MCF 10A (cell line): ENCODE results near the gene SNX12. TPM values are rescaled to one million over a fixed set of nuclear protein-coding genes. Genes with fewer than 3 reads are reported as not detected.
"Not testable (repeated sequence)": the region's sequence is repeated elsewhere in the genome, so short reads cannot be mapped to it uniquely, and the experiment has no call there.

ENCODE experiments used
- BruUV-seq: library from RNA; stranded (reverse); fragments of 400-500 nt; replicated peaks from 2 replicates; lab custom pipeline; 2021; lab: Mats Ljungman, UMichigan
- CTCF ChIA-PET: fragments of 300-600 bp; sonication (Branson Sonifier 250); formaldehyde crosslinking; extraction: SDS; loops from one replicate; lab custom pipeline; 2021; ENCODE audit warnings: antibody characterized with exemption, inconsistent platforms; lab: Yijun Ruan, JAX
- POLR2A ChIA-PET: fragments of 300-600, 350-650 bp; sonication (Branson Sonifier 250); formaldehyde crosslinking; extraction: SDS; loops from one replicate; lab custom pipeline; 2020; ENCODE audit warnings: antibody characterized with exemption, inconsistent platforms; lab: Yijun Ruan, JAX
- DNase-seq: peaks from one replicate; pipeline ENCODE4 v3.0.0-alpha.2; 2018; ENCODE audit not compliant: unreplicated experiment
- H3K27ac Mint-ChIP-seq: one replicate; pipeline ENCODE4 v1.8.0; 2022; ENCODE audit warnings: mild to moderate bottlenecking, low read depth, mixed read lengths; ENCODE audit not compliant: unreplicated experiment
- H3K27me3 Mint-ChIP-seq: one replicate; pipeline ENCODE4 v1.8.0; 2022; ENCODE audit warnings: mixed read lengths; ENCODE audit not compliant: insufficient read depth, unreplicated experiment
- H3K36me3 Mint-ChIP-seq: one replicate; pipeline ENCODE4 v1.8.0; 2022; ENCODE audit warnings: mild to moderate bottlenecking, moderate library complexity, mixed read lengths; ENCODE audit not compliant: insufficient read depth, unreplicated experiment
- H3K4me1 Mint-ChIP-seq: one replicate; pipeline ENCODE4 v1.8.0; 2022; ENCODE audit warnings: mixed read lengths; ENCODE audit not compliant: insufficient read depth, unreplicated experiment
- H3K4me3 Mint-ChIP-seq: one replicate; pipeline ENCODE4 v1.8.0; 2022; ENCODE audit warnings: mild to moderate bottlenecking, moderate library complexity, mixed read lengths; ENCODE audit not compliant: unreplicated experiment
- H3K9me3 Mint-ChIP-seq: one replicate; pipeline ENCODE4 v1.8.0; 2022; ENCODE audit warnings: mixed read lengths; ENCODE audit not compliant: unreplicated experiment
- intact Hi-C: fragments of 100-400 bp; cut with micrococcal nuclease; formaldehyde crosslinking; loops from 2 replicates; pipeline ENCODE4 v1.14.1; 2022
- total RNA-seq: library from RNA; stranded (reverse); gene quantifications from 2 replicates; pipeline ENCODE4 v1.2.3, GENCODE V29; 2022
- TF ChIP-seq, protein P1 (sequence below): fragments of 200-600 bp; IDR thresholded peaks from one replicate; pipeline ENCODE4 v1.8.0; 2022; ENCODE audit warnings: antibody characterized with exemption, mild to moderate bottlenecking; ENCODE audit not compliant: unreplicated experiment

The SNX12 gene
- total RNA-seq, 1 experiment from 2014 or later = 67.0 TPM

DNA sequence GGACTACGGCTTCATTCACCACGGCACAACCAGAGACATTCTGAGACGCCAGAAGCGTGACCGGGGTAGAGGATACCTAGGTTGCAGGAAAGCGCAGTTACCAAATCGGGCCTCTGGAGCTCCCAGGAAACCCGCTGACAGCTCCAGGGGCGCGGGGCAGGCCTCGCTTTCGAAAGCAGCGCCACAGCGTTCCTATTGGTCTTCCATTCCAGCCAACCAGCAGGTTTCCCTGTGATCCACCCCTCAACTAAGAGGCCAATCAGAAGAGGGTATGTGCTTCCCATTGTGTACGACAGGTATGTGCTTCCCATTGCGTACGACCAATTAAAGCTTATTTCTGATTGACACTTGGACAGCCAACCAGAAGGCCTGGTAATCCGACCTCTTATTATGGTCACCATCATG, 14.9 kb downstream of the SNX12 start:
- H3K27ac Mint-ChIP-seq = no peak overlapping the region

DNA sequence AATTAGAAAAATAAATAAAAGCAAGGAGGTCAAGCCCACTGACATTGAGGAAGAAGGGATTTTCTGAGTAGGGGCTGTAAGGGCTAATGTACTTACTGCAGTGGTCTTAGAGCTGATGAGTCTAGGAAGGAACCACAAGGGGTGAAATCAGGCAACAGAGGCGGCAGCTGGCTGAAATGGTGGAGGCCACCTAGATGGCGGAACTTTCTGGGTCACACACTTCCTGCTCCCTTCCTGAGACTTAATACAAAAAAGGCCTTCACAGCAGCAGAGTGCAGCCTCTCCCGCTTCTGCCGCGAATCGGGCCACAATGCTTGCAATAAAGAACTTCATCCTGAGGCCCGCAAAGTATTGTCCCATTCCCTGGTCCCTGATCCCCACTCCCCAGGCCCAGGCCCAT, 15.4 kb downstream of the SNX12 start:
- CTCF ChIA-PET = no interaction called here
- TF ChIP-seq, protein P1, sequence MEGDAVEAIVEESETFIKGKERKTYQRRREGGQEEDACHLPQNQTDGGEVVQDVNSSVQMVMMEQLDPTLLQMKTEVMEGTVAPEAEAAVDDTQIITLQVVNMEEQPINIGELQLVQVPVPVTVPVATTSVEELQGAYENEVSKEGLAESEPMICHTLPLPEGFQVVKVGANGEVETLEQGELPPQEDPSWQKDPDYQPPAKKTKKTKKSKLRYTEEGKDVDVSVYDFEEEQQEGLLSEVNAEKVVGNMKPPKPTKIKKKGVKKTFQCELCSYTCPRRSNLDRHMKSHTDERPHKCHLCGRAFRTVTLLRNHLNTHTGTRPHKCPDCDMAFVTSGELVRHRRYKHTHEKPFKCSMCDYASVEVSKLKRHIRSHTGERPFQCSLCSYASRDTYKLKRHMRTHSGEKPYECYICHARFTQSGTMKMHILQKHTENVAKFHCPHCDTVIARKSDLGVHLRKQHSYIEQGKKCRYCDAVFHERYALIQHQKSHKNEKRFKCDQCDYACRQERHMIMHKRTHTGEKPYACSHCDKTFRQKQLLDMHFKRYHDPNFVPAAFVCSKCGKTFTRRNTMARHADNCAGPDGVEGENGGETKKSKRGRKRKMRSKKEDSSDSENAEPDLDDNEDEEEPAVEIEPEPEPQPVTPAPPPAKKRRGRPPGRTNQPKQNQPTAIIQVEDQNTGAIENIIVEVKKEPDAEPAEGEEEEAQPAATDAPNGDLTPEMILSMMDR = no peak
- BruUV-seq = no TSS peak
- DNase-seq = no peak
- peaks cover 13% of the 10 kb centered on the region for H3K27me3 Mint-ChIP-seq
- intact Hi-C loops = no loop called here
- POLR2A ChIA-PET = no interaction called here
- no peaks in the 10 kb centered on the region for H3K9me3 Mint-ChIP-seq
- no peak overlapping the region for H3K4me3 Mint-ChIP-seq
- no peak overlapping the region for H3K27ac Mint-ChIP-seq
- H3K4me1 Mint-ChIP-seq = no peaks in the 10 kb centered on the region
- H3K36me3 Mint-ChIP-seq = peaks cover 11% of the 10 kb centered on the region

More for the DNA sequence above, 14.9 kb downstream of the SNX12 start:
- intact Hi-C loops = no loop called here
- ChIA-PET CTCF (no interaction called here), POLR2A (interaction anchor here (0.7 kb wide), 1 partner anchor 382 kb away, joined by 3 read pairs; no protein-coding TSS in a partner anchor)
- TF ChIP-seq, protein P1 = no peak
- DNase-seq = no peak
- BruUV-seq = no TSS peak
- no peaks in the 10 kb centered on the region for H3K9me3 Mint-ChIP-seq
- H3K27me3 Mint-ChIP-seq = peaks cover 18% of the 10 kb centered on the region
- H3K4me1 Mint-ChIP-seq = no peaks in the 10 kb centered on the region
- H3K36me3 Mint-ChIP-seq = peaks cover 16% of the 10 kb centered on the region
- H3K4me3 Mint-ChIP-seq = no peak overlapping the region

DNA sequence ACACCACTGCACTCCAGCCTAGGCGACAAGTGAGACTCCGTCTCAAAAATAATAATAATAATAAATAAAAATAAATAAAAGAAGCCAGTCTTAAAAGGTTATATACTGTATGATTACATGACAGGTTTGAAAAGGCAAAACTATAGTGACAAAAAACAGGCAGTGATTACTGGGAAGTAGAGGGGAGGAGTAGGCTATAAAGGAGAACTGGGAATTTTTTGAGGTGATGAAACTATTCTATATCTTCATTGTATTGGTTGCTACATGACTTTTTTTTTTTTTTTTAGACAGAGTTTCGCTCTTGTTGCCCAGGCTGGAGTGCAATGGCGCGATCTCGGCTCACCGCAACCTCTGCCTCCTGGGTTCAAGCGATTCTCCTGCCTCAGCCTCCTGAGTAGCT, 20.2 kb downstream of the SNX12 start:
- H3K4me1 Mint-ChIP-seq, BruUV-seq, POLR2A ChIA-PET, H3K36me3 Mint-ChIP-seq, intact Hi-C loops, H3K27ac Mint-ChIP-seq, H3K9me3 Mint-ChIP-seq, CTCF ChIA-PET, H3K4me3 Mint-ChIP-seq, DNase-seq: not testable (repeated sequence)
- H3K27me3 Mint-ChIP-seq = peaks cover 32% of the 10 kb centered on the region

DNA sequence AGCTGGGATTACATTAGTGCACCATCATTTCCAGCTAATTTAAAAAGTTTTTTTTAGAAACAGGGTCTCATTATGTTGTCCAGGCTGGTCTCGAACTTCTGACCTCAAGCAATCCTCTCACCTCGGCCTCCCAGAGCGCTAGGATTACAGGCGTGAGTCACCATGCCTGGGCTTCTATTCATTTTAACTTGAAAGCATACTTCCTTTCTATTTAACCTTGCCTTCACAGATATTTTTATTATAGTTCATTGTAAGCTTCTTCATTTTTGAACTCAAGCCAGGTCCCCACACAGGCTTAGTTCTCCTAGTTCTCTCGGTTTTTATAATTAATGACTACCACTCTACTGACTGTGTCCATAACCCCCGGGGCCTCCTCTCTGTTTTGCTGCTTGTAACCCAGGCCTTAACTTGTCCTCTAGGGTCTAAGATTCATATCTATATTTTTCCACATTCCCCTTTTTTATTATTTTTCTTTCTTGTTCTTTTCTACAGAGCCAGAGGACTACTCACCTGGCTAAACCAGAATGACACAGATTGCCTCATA, 50.7 kb downstream of the SNX12 start:
- DNase-seq = no peak
- no peaks in the 10 kb centered on the region for H3K36me3 Mint-ChIP-seq
- intact Hi-C loops = no loop called here
- no peaks in the 10 kb centered on the region for H3K27me3 Mint-ChIP-seq
- no peaks in the 10 kb centered on the region for H3K9me3 Mint-ChIP-seq
- H3K4me3 Mint-ChIP-seq = no peak overlapping the region
- no TSS peak for BruUV-seq
- no peaks in the 10 kb centered on the region for H3K4me1 Mint-ChIP-seq
- POLR2A ChIA-PET = interaction anchor here (0.6 kb wide), 1 partner anchor 14 kb away, joined by 3 read pairs; no protein-coding TSS in a partner anchor
- no peak overlapping the region for H3K27ac Mint-ChIP-seq
- CTCF ChIA-PET = interaction anchor here (0.6 to 0.8 kb wide), 2 partner anchors 10 to 19 kb away, joined by 3 read pairs; no protein-coding TSS in a partner anchor
- TF ChIP-seq, protein P1 = no peak

Other genes with a start within 250 kb of the SNX12 start
- gene TEX11, start 159.6 kb downstream of the SNX12 start, total RNA-seq = not detected in 2 replicates
- not detected in 2 replicates for gene SLC7A3, start 137.2 kb downstream of the SNX12 start, total RNA-seq
- gene FOXO4, start 27.5 kb upstream of the SNX12 start, total RNA-seq = 6.4 and 7.7 TPM in 2 replicates
- not detected in 2 replicates for gene CXorf65, start 38.4 kb upstream of the SNX12 start, total RNA-seq
- 1.5 TPM in 1 of 2 replicates, not detected in the other for gene IL2RG, start 43.2 kb upstream of the SNX12 start, total RNA-seq
- 36.6 and 39.4 TPM in 2 replicates for gene MED12, start 50.3 kb upstream of the SNX12 start, total RNA-seq
- 0.42 and 0.44 TPM in 2 replicates for gene NLGN3, start 76.5 kb upstream of the SNX12 start, total RNA-seq
- not detected in 2 replicates for gene GJB1, start 154.9 kb upstream of the SNX12 start, total RNA-seq
- gene ZMYM3, start 185.8 kb upstream of the SNX12 start, total RNA-seq = 7.9 and 8.4 TPM in 2 replicates
- 255 and 292 TPM in 2 replicates for gene NONO, start 215.3 kb upstream of the SNX12 start, total RNA-seq
- gene ITGB1BP2, start 233.4 kb upstream of the SNX12 start, total RNA-seq = 1.4 and 2.6 TPM in 2 replicates